HCT116 (cell line): ENCODE measurements around the gene CDC42EP1.

Experiments used
- CEBPB ChIP-seq: IDR thresholded peaks from 2 replicates; pipeline ENCODE4 v1.6.1; 2012; ENCODE audit warnings: low read depth
- EZH2 ChIP-seq: fragments of 200-600 bp; sonication (generic); IDR thresholded peaks from 2 replicates; pipeline ENCODE4 v1.6.1; 2017; ENCODE audit warnings: antibody characterized with exemption, mixed run types
- JUND ChIP-seq: IDR thresholded peaks from 2 replicates; pipeline ENCODE4 v1.6.1; 2012
- POLR2A ChIP-seq: IDR thresholded peaks from 2 replicates; pipeline ENCODE4 v1.7.0; 2011; ENCODE audit warnings: borderline replicate concordance; ENCODE audit not compliant: insufficient read depth, insufficient read length; ENCODE audit errors: extremely low read depth
- POLR2AphosphoS5 ChIP-seq: IDR thresholded peaks from 2 replicates; pipeline ENCODE4 v1.6.1; 2011; ENCODE audit warnings: mild to moderate bottlenecking, low read depth, low read length, moderate library complexity
- SIN3A ChIP-seq: IDR thresholded peaks from 2 replicates; pipeline ENCODE4 v1.6.1; 2012; ENCODE audit warnings: low read depth
- SRF ChIP-seq: IDR thresholded peaks from 2 replicates; pipeline ENCODE4 v1.6.1; 2012; ENCODE audit warnings: low read depth
- TCF7L2 ChIP-seq: IDR thresholded peaks from 2 replicates; pipeline ENCODE4 v1.7.0; 2011; ENCODE audit warnings: borderline replicate concordance, inconsistent platforms; ENCODE audit not compliant: insufficient read depth, insufficient read length; ENCODE audit errors: extremely low read depth
- YY1 ChIP-seq: IDR thresholded peaks from 2 replicates; pipeline ENCODE4 v1.6.1; 2011; ENCODE audit warnings: low read length, low read depth, moderate library complexity, mild to moderate bottlenecking; ENCODE audit not compliant: insufficient replicate concordance; ENCODE audit errors: extremely low read depth
- TF ChIP-seq, protein P1 (sequence below), 3 experiments: fragments of 200-600 bp in 1 of 3; sonication (generic) in 1 of 3; IDR thresholded peaks in 2 of 3; conservative IDR thresholded peaks in 1 of 3; 2 replicates each; pipeline ENCODE4 v1.5.1; 2012 to 2017; ENCODE audit warnings: low read depth in 2 of 3, low read length in 2 of 3, antibody characterized with exemption in 1 of 3, borderline replicate concordance in 1 of 3, control low read depth in 1 of 3, mild to moderate bottlenecking in 1 of 3, mixed read lengths in 1 of 3, mixed run types in 1 of 3, moderate library complexity in 1 of 3; ENCODE audit not compliant: insufficient read depth in 1 of 3
- TF ChIP-seq, protein P2 (sequence below): IDR thresholded peaks from 2 replicates; pipeline ENCODE4 v1.6.1; 2012
- TF ChIP-seq, protein P3 (sequence below): IDR thresholded peaks from 2 replicates; pipeline ENCODE4 v1.6.1; 2012; ENCODE audit warnings: low read depth
- TF ChIP-seq, protein P4 (sequence below): IDR thresholded peaks from 2 replicates; pipeline ENCODE4 v1.6.1; 2011; ENCODE audit warnings: mild to moderate bottlenecking, low read length, moderate library complexity; ENCODE audit not compliant: insufficient replicate concordance; ENCODE audit errors: extremely low read depth

DNA sequence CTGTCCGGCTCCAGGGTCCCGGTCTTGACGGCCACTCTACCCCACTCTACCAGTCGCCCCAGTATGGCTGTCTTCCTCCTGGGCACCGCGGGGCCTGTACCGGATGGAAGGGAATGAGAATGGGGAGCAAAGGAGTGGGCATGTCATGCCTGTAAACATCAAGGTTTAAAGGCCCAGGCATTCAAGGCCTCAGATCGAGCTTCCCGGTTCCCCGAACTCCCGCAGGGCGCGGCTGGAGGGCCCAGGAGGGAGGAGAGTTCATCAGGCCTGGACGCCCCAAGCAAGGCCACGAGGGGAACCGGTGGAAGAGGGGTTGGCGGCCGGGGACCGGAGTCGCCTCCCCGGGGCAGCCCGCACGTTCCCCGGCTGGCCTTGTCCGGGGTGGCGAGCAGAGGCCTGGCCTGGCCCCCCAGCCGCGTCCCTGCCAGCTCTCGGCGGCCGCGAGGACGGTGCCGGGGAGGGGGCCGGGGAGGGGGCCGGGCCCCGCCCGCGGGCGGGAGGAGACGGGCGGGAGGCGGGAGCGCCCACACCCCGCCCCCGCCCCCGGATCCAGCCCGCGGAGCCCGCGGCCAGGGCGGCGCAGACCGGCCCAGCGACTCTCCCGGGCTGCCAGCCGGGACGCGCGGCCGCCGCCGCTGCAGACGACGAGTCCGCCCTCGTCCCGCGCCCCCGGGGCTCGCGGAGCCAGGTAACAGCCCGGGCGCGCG is at the start of gene CDC42EP1:
- TF ChIP-seq, protein P1, sequence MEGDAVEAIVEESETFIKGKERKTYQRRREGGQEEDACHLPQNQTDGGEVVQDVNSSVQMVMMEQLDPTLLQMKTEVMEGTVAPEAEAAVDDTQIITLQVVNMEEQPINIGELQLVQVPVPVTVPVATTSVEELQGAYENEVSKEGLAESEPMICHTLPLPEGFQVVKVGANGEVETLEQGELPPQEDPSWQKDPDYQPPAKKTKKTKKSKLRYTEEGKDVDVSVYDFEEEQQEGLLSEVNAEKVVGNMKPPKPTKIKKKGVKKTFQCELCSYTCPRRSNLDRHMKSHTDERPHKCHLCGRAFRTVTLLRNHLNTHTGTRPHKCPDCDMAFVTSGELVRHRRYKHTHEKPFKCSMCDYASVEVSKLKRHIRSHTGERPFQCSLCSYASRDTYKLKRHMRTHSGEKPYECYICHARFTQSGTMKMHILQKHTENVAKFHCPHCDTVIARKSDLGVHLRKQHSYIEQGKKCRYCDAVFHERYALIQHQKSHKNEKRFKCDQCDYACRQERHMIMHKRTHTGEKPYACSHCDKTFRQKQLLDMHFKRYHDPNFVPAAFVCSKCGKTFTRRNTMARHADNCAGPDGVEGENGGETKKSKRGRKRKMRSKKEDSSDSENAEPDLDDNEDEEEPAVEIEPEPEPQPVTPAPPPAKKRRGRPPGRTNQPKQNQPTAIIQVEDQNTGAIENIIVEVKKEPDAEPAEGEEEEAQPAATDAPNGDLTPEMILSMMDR (IDR thresholded peaks at IDR 0.05 in 2 of 3, conservative IDR thresholded peaks at IDR 0.05 in 1 of 3; ENCODE audit: borderline replicate concordance in 1 of 3, insufficient read depth in 1 of 3, low read depth in 2 of 3, low read length in 2 of 3): no peak
- TF ChIP-seq POLR2AphosphoS5: peak; percentile 91
- TF ChIP-seq POLR2A: peak; percentile 91
- TF ChIP-seq SRF: no peak
- TF ChIP-seq, protein P2, sequence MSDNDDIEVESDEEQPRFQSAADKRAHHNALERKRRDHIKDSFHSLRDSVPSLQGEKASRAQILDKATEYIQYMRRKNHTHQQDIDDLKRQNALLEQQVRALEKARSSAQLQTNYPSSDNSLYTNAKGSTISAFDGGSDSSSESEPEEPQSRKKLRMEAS: no peak
- TF ChIP-seq, protein P3, sequence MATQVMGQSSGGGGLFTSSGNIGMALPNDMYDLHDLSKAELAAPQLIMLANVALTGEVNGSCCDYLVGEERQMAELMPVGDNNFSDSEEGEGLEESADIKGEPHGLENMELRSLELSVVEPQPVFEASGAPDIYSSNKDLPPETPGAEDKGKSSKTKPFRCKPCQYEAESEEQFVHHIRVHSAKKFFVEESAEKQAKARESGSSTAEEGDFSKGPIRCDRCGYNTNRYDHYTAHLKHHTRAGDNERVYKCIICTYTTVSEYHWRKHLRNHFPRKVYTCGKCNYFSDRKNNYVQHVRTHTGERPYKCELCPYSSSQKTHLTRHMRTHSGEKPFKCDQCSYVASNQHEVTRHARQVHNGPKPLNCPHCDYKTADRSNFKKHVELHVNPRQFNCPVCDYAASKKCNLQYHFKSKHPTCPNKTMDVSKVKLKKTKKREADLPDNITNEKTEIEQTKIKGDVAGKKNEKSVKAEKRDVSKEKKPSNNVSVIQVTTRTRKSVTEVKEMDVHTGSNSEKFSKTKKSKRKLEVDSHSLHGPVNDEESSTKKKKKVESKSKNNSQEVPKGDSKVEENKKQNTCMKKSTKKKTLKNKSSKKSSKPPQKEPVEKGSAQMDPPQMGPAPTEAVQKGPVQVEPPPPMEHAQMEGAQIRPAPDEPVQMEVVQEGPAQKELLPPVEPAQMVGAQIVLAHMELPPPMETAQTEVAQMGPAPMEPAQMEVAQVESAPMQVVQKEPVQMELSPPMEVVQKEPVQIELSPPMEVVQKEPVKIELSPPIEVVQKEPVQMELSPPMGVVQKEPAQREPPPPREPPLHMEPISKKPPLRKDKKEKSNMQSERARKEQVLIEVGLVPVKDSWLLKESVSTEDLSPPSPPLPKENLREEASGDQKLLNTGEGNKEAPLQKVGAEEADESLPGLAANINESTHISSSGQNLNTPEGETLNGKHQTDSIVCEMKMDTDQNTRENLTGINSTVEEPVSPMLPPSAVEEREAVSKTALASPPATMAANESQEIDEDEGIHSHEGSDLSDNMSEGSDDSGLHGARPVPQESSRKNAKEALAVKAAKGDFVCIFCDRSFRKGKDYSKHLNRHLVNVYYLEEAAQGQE: no peak
- no peak for TF ChIP-seq TCF7L2
- TF ChIP-seq YY1: peak; percentile 17
- no peak for TF ChIP-seq CEBPB
- TF ChIP-seq, protein P4, sequence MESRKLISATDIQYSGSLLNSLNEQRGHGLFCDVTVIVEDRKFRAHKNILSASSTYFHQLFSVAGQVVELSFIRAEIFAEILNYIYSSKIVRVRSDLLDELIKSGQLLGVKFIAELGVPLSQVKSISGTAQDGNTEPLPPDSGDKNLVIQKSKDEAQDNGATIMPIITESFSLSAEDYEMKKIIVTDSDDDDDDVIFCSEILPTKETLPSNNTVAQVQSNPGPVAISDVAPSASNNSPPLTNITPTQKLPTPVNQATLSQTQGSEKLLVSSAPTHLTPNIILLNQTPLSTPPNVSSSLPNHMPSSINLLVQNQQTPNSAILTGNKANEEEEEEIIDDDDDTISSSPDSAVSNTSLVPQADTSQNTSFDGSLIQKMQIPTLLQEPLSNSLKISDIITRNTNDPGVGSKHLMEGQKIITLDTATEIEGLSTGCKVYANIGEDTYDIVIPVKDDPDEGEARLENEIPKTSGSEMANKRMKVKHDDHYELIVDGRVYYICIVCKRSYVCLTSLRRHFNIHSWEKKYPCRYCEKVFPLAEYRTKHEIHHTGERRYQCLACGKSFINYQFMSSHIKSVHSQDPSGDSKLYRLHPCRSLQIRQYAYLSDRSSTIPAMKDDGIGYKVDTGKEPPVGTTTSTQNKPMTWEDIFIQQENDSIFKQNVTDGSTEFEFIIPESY: no peak
- TF ChIP-seq SIN3A: no peak
- TF ChIP-seq JUND: no peak
- TF ChIP-seq EZH2: no peak
